IPS-18c (cell line): ENCODE results near the gene PPFIA4.

ENCODE experiments used
- H3K4me3 ChIP-seq: 2 replicates; pipeline ENCODE4 v1.7.0; 2013; ENCODE audit warnings: low read depth, mild to moderate bottlenecking, low read length, moderate library complexity; ENCODE audit not compliant: insufficient read depth
- H3K9me3 ChIP-seq: one replicate; pipeline ENCODE4 v1.6.1; 2013; ENCODE audit warnings: mild to moderate bottlenecking, low read length, moderate library complexity; ENCODE audit not compliant: control insufficient read depth, insufficient read depth

PPFIA4 gene

GRCh38 chr1:203036135-203036534 is 9.8 kb downstream of the PPFIA4 start:
- Histone ChIP-seq H3K9me3 (no peaks in the 10 kb centered on the region), H3K4me3 (no peak overlapping the region)

- no peaks in the 10 kb centered on the region for H3K9me3 ChIP-seq
- no peak overlapping the region for H3K4me3 ChIP-seq
Observed at GRCh38 chr1:203036537-203036936, 10.2 kb downstream of the PPFIA4 start.

- Histone ChIP-seq H3K9me3 (no peaks in the 10 kb centered on the region), H3K4me3 (no peak overlapping the region)
Observed at GRCh38 chr1:203037509-203038190, 11.4 kb downstream of the PPFIA4 start.

GRCh38 chr1:203038217-203038741 is 12.0 kb downstream of the PPFIA4 start:
- Histone ChIP-seq H3K4me3 (no peak overlapping the region), H3K9me3 (no peaks in the 10 kb centered on the region)

- H3K9me3 ChIP-seq, result no peaks in the 10 kb centered on the region
- no peak overlapping the region for H3K4me3 ChIP-seq
Observed at GRCh38 chr1:203038891-203039608, 12.8 kb downstream of the PPFIA4 start.

GRCh38 chr1:203039609-203040512 is 13.6 kb downstream of the PPFIA4 start:
- Histone ChIP-seq H3K4me3 (no peak overlapping the region), H3K9me3 (no peaks in the 10 kb centered on the region)

GRCh38 chr1:203040513-203041275 is 14.4 kb downstream of the PPFIA4 start:
- Histone ChIP-seq H3K9me3 (no peaks in the 10 kb centered on the region), H3K4me3 (no peak overlapping the region)

GRCh38 chr1:203041351-203041932 is 15.2 kb downstream of the PPFIA4 start:
- Histone ChIP-seq H3K9me3 (no peaks in the 10 kb centered on the region), H3K4me3 (no peak overlapping the region)

GRCh38 chr1:203043830-203044545 is 17.7 kb downstream of the PPFIA4 start:
- no peak overlapping the region for H3K4me3 ChIP-seq
- no peaks in the 10 kb centered on the region for H3K9me3 ChIP-seq

- H3K9me3 ChIP-seq, result no peaks in the 10 kb centered on the region
- no peak overlapping the region for H3K4me3 ChIP-seq
Observed at GRCh38 chr1:203044546-203045250, 18.4 kb downstream of the PPFIA4 start.

GRCh38 chr1:203045336-203045735 is 19.0 kb downstream of the PPFIA4 start:
- H3K4me3 ChIP-seq, result no peak overlapping the region

GRCh38 chr1:203045821-203046594 is 19.7 kb downstream of the PPFIA4 start:
- Histone ChIP-seq H3K9me3 (no peaks in the 10 kb centered on the region), H3K4me3 (no peak overlapping the region)

More at GRCh38 chr1:203045336-203045735, 19.0 kb downstream of the PPFIA4 start:
- no peaks in the 10 kb centered on the region for H3K9me3 ChIP-seq

- no peak overlapping the region for H3K4me3 ChIP-seq
- H3K9me3 ChIP-seq, result no peaks in the 10 kb centered on the region
Observed at GRCh38 chr1:203046984-203047630, 20.8 kb downstream of the PPFIA4 start.

- H3K9me3 ChIP-seq, result no peaks in the 10 kb centered on the region
- no peak overlapping the region for H3K4me3 ChIP-seq
Observed at GRCh38 chr1:203048086-203048485, 21.8 kb downstream of the PPFIA4 start.
